ENCODE measurements around the gene AGRN. TPM values are rescaled to one million over a fixed set of nuclear protein-coding genes. Genes with fewer than 3 reads are reported as not detected.
"Not testable (repeated sequence)": the region's sequence is repeated elsewhere in the genome, so short reads cannot be mapped to it uniquely, and the experiment has no call there.

AGRN gene
- total RNA-seq, 4 donors from 2014 or later, result 50.6 to 84.8 (median 71.1) TPM

- Histone ChIP-seq H3K27ac (no peak overlapping the region), H3K4me1 (peaks cover 16% of the 10 kb centered on the region), H3K36me3 (peaks cover 54% of the 10 kb centered on the region), H3K9me3 (no peaks in the 10 kb centered on the region), H3K4me3 (no peak overlapping the region), H3K27me3 (peaks cover 30% of the 10 kb centered on the region)
- DNase-seq (ENCODE audit: low spot score in 2 of 2), result no peak
- WGBS, result 87% methylated on average over 3 of the region's 18 CpGs
- TF ChIP-seq POLR2AphosphoS5 (IDR thresholded peaks at IDR 0.05), result no peak
- no peak for TF ChIP-seq POLR2A (IDR thresholded peaks at IDR 0.05)
- TF ChIP-seq, protein P1, sequence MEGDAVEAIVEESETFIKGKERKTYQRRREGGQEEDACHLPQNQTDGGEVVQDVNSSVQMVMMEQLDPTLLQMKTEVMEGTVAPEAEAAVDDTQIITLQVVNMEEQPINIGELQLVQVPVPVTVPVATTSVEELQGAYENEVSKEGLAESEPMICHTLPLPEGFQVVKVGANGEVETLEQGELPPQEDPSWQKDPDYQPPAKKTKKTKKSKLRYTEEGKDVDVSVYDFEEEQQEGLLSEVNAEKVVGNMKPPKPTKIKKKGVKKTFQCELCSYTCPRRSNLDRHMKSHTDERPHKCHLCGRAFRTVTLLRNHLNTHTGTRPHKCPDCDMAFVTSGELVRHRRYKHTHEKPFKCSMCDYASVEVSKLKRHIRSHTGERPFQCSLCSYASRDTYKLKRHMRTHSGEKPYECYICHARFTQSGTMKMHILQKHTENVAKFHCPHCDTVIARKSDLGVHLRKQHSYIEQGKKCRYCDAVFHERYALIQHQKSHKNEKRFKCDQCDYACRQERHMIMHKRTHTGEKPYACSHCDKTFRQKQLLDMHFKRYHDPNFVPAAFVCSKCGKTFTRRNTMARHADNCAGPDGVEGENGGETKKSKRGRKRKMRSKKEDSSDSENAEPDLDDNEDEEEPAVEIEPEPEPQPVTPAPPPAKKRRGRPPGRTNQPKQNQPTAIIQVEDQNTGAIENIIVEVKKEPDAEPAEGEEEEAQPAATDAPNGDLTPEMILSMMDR (IDR thresholded peaks at IDR 0.05), result no peak
- TF ChIP-seq EP300 (IDR thresholded peaks at IDR 0.05), result no peak
Observed at GRCh38 chr1:1054099-1054700, 34.3 kb downstream of the AGRN start.

DNA sequence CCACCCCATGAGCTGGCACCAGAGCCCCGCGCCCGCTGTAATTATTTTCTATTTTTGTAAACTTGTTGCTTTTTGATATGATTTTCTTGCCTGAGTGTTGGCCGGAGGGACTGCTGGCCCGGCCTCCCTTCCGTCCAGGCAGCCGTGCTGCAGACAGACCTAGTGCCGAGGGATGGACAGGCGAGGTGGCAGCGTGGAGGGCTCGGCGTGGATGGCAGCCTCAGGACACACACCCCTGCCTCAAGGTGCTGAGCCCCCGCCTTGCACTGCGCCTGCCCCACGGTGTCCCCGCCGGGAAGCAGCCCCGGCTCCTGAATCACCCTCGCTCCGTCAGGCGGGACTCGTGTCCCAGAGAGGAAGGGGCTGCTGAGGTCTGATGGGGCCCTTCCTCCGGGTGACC lies 35.1 kb downstream of the AGRN start:
- Histone ChIP-seq H3K27ac (no peak overlapping the region), H3K36me3 (peaks cover 47% of the 10 kb centered on the region), H3K4me3 (no peak overlapping the region), H3K27me3 (peaks cover 38% of the 10 kb centered on the region), H3K4me1 (peaks cover 23% of the 10 kb centered on the region), H3K9me3 (no peaks in the 10 kb centered on the region)
- DNase-seq (ENCODE audit: low spot score in 2 of 2), result no peak
- WGBS, result 90% methylated on average over 15 of the region's 23 CpGs
- TF ChIP-seq EP300 (IDR thresholded peaks at IDR 0.05) (no peak), POLR2AphosphoS5 (IDR thresholded peaks at IDR 0.05) (no peak), POLR2A (IDR thresholded peaks at IDR 0.05) (no peak)
- TF ChIP-seq, protein P1 (IDR thresholded peaks at IDR 0.05), result no peak

GRCh38 chr1:1055841-1056736 lies 36.2 kb downstream of the AGRN start:
- peaks cover 27% of the 10 kb centered on the region for H3K4me1 ChIP-seq
- 80% methylated on average over 40 of the region's 50 CpGs for WGBS
- TF ChIP-seq POLR2AphosphoS5 (IDR thresholded peaks at IDR 0.05), result no peak
- TF ChIP-seq, protein P1 (IDR thresholded peaks at IDR 0.05), result no peak
- no peak for TF ChIP-seq EP300 (IDR thresholded peaks at IDR 0.05)
- TF ChIP-seq POLR2A (IDR thresholded peaks at IDR 0.05), result no peak
- DNase-seq (ENCODE audit: low spot score in 2 of 2), result no peak
- peaks cover 49% of the 10 kb centered on the region for H3K27me3 ChIP-seq
- no peak overlapping the region for H3K27ac ChIP-seq
- H3K36me3 ChIP-seq, result peaks cover 37% of the 10 kb centered on the region
- H3K4me3 ChIP-seq, result no peak overlapping the region
- no peaks in the 10 kb centered on the region for H3K9me3 ChIP-seq

GRCh38 chr1:1057769-1058087 lies 37.8 kb downstream of the AGRN start:
- H3K27me3 ChIP-seq, result peaks cover 64% of the 10 kb centered on the region
- H3K27ac ChIP-seq; H3K9me3 ChIP-seq; DNase-seq (ENCODE audit: low spot score in 2 of 2); H3K4me3 ChIP-seq: not testable (repeated sequence)
- 78% methylated on average over 15 of the region's 15 CpGs for WGBS
- H3K36me3 ChIP-seq, result peaks cover 26% of the 10 kb centered on the region
- H3K4me1 ChIP-seq, result peaks cover 33% of the 10 kb centered on the region

DNA sequence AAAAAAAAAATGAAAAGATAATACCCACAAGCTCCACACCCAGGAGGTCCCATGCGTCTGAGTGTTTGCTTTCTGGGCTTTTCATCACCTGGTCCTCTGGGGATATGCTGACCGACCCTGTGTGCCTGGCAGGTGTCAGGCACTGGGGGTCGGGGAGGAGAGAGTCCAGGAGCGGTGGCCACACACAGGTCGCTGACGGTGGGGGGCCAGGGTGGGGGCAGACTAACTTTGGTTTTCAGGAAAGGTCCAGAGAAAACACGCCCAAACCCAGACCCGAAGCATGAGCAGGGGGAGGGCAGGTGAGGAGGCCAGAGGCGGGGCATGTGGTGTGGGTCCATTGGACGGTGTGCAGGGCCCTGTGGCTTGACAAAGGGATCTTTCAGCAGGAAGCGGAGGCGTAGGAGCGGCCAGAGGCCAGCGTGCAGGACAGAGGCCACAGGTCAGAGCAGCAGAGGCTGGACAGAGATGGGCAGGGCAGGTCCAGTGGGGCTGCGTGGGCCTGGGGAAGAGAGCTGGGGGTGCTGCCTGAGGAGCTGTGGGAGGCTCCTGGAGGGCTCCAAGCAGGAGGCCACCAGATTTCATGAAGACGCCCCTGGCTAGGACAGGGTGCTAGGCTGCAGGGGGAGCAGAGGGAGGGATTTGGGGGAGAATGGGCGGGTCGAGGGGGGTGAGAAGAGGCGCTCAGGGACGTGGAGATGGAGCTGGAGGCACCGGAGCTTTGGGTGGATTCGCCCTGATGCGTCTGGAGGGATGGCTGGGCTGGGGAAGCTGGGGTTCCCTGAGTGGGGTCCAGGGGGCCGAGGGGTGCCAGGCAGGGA lies 38.4 kb downstream of the AGRN start:
- peaks cover 69% of the 10 kb centered on the region for H3K27me3 ChIP-seq

More for the DNA sequence above, 38.4 kb downstream of the AGRN start:
- peaks cover 36% of the 10 kb centered on the region for H3K4me1 ChIP-seq
- DNase-seq (ENCODE audit: low spot score in 2 of 2), result no peak
- H3K27ac ChIP-seq, result no peak overlapping the region
- peak overlapping the region; percentile 57 for H3K4me3 ChIP-seq
- TF ChIP-seq POLR2AphosphoS5 (IDR thresholded peaks at IDR 0.05), result no peak
- TF ChIP-seq, protein P1 (IDR thresholded peaks at IDR 0.05), result no peak
- no peak for TF ChIP-seq POLR2A (IDR thresholded peaks at IDR 0.05)
- TF ChIP-seq EP300 (IDR thresholded peaks at IDR 0.05), result no peak
- H3K9me3 ChIP-seq, result no peaks in the 10 kb centered on the region
- 26% methylated on average over 24 of the region's 24 CpGs for WGBS
- H3K36me3 ChIP-seq, result peaks cover 21% of the 10 kb centered on the region

Data from suprapubic skin (tissue), 4 donors.